Smooth muscle cell (in vitro differentiated cells): ENCODE measurements around the gene EBF3. TPM values are rescaled to one million over a fixed set of nuclear protein-coding genes. Genes with fewer than 3 reads are reported as not detected.

Source experiments
- DNase-seq: peaks from one replicate; lab custom pipeline; 2025; ENCODE audit not compliant: unreplicated experiment; lab: John Stamatoyannopoulos, UW
- H2AFZ ChIP-seq: fragments of 200-600 bp; sonication (generic); 2 replicates; pipeline ENCODE4 v1.6.0; 2016; ENCODE audit warnings: antibody characterized with exemption, low read depth, mild to moderate bottlenecking
- H3F3A ChIP-seq: fragments of 200-600 bp; sonication (generic); 2 replicates; pipeline ENCODE4 v1.6.0; 2017; ENCODE audit warnings: antibody characterized with exemption, low read depth
- H3K27ac ChIP-seq: fragments of 200-600 bp; sonication (generic); 2 replicates; pipeline ENCODE4 v1.5.1; 2016; ENCODE audit warnings: low read depth, mild to moderate bottlenecking
- H3K27me3 ChIP-seq: fragments of 200-600 bp; sonication (generic); 2 replicates; pipeline ENCODE4 v1.6.1; 2016; ENCODE audit warnings: low read depth, mild to moderate bottlenecking
- H3K36me3 ChIP-seq: fragments of 200-600 bp; sonication (generic); 2 replicates; pipeline ENCODE4 v1.5.1; 2016; ENCODE audit warnings: low read depth
- H3K4me1 ChIP-seq: fragments of 200-600 bp; sonication (generic); 2 replicates; pipeline ENCODE4 v1.5.1; 2016; ENCODE audit warnings: low read depth
- H3K4me2 ChIP-seq: fragments of 200-600 bp; sonication (generic); 2 replicates; pipeline ENCODE4 v1.6.0; 2016; ENCODE audit warnings: mild to moderate bottlenecking
- H3K4me3 ChIP-seq: fragments of 200-600 bp; sonication (generic); 2 replicates; pipeline ENCODE4 v1.5.1; 2016; ENCODE audit warnings: mild to moderate bottlenecking
- H3K79me2 ChIP-seq: fragments of 200-600 bp; sonication (generic); 2 replicates; pipeline ENCODE4 v1.6.0; 2016; ENCODE audit warnings: low read depth, mild to moderate bottlenecking
- H3K9ac ChIP-seq: fragments of 200-600 bp; sonication (generic); 2 replicates; pipeline ENCODE4 v1.6.0; 2016; ENCODE audit warnings: low read depth
- H3K9me3 ChIP-seq: fragments of 200-600 bp; sonication (generic); replicated peaks from 2 replicates; pipeline ENCODE4 v1.5.1; 2016; ENCODE audit warnings: low read depth
- H4K20me1 ChIP-seq: fragments of 200-600 bp; sonication (generic); 2 replicates; pipeline ENCODE4 v1.6.0; 2016; ENCODE audit warnings: low read depth
- CTCF ChIP-seq: fragments of 200-600 bp; sonication (generic); IDR thresholded peaks from 2 replicates; pipeline ENCODE4 v1.5.1; 2017; ENCODE audit warnings: borderline replicate concordance, mild to moderate bottlenecking, antibody characterized with exemption; ENCODE audit not compliant: insufficient read depth, poor library complexity, severe bottlenecking
- WGBS: methylation state at CpG from one replicate; pipeline ENCODE4 v1.1.7; 2016; ENCODE audit warnings: low lambda C conversion rate; 5-methylcytosine and 5-hydroxymethylcytosine counted together
- polyA plus RNA-seq: library from polyadenylated mRNA; unstranded; fragments of >200 nt; fragmentation: Nextera tagmentation; extraction: Ambion mirVana; gene quantifications from 2 replicates; pipeline ENCODE4 v1.2.1, GENCODE V29; 2016
- total RNA-seq: library from RNA; depleted of rRNA; stranded (reverse); fragments of >200 nt; gene quantifications from 2 replicates; pipeline ENCODE4 v1.2.3, GENCODE V29; 2014

The EBF3 gene
- total and polyA plus RNA-seq, 2 experiments from 2014 or later, result not detected

GRCh38 chr10:129887381-129887905 is 76.6 kb downstream of the EBF3 start:
- Histone ChIP-seq H3K27ac (no peak overlapping the region), H2AFZ (no peak overlapping the region), H3K27me3 (peaks cover 3% of the 10 kb centered on the region), H3F3A (no peaks in the 10 kb centered on the region), H3K4me2 (no peak overlapping the region), H3K79me2 (no peaks in the 10 kb centered on the region), H3K4me1 (peaks cover 6% of the 10 kb centered on the region), H3K9me3 (no peaks in the 10 kb centered on the region), H3K9ac (no peak overlapping the region), H4K20me1 (no peaks in the 10 kb centered on the region), H3K4me3 (no peak overlapping the region), H3K36me3 (no peaks in the 10 kb centered on the region)
- no peak for TF ChIP-seq CTCF
- no peak for DNase-seq
- 95% methylated on average over 13 of the region's 13 CpGs for WGBS

- no peaks in the 10 kb centered on the region for H3K36me3 ChIP-seq
- H3K27ac ChIP-seq, result no peak overlapping the region
- no peaks in the 10 kb centered on the region for H4K20me1 ChIP-seq
- no peaks in the 10 kb centered on the region for H3K79me2 ChIP-seq
- H3K4me1 ChIP-seq, result peaks cover 6% of the 10 kb centered on the region
- DNase-seq, result no peak
- H3K4me2 ChIP-seq, result no peak overlapping the region
- no peak for TF ChIP-seq CTCF
- no peak overlapping the region for H3K9ac ChIP-seq
- no peaks in the 10 kb centered on the region for H3F3A ChIP-seq
- peaks cover 3% of the 10 kb centered on the region for H3K27me3 ChIP-seq
- H2AFZ ChIP-seq, result no peak overlapping the region
- WGBS, result 63% methylated on average over 9 of the region's 9 CpGs
- no peak overlapping the region for H3K4me3 ChIP-seq
- no peaks in the 10 kb centered on the region for H3K9me3 ChIP-seq
Measured at GRCh38 chr10:129886263-129886662, 77.8 kb downstream of the EBF3 start.

GRCh38 chr10:129885526-129885925 is 78.5 kb downstream of the EBF3 start:
- no peaks in the 10 kb centered on the region for H3K9me3 ChIP-seq
- H3K4me3 ChIP-seq, result no peak overlapping the region
- no peak overlapping the region for H3K27ac ChIP-seq
- H3K4me2 ChIP-seq, result no peak overlapping the region
- TF ChIP-seq CTCF, result no peak
- no peaks in the 10 kb centered on the region for H3K36me3 ChIP-seq
- H3K79me2 ChIP-seq, result no peaks in the 10 kb centered on the region
- H4K20me1 ChIP-seq, result no peaks in the 10 kb centered on the region
- no peaks in the 10 kb centered on the region for H3F3A ChIP-seq
- H2AFZ ChIP-seq, result no peak overlapping the region
- 93% methylated on average over 8 of the region's 8 CpGs for WGBS
- H3K27me3 ChIP-seq, result peaks cover 5% of the 10 kb centered on the region
- H3K4me1 ChIP-seq, result peaks cover 6% of the 10 kb centered on the region
- H3K9ac ChIP-seq, result no peak overlapping the region
- no peak for DNase-seq

GRCh38 chr10:129884398-129885078 is 79.5 kb downstream of the EBF3 start:
- Histone ChIP-seq H3K36me3 (no peaks in the 10 kb centered on the region), H3F3A (no peaks in the 10 kb centered on the region), H3K4me3 (no peak overlapping the region), H3K9ac (no peak overlapping the region), H3K79me2 (no peaks in the 10 kb centered on the region), H3K27ac (no peak overlapping the region), H3K4me2 (no peak overlapping the region), H2AFZ (no peak overlapping the region), H3K27me3 (peaks cover 5% of the 10 kb centered on the region), H4K20me1 (no peaks in the 10 kb centered on the region), H3K4me1 (peaks cover 6% of the 10 kb centered on the region), H3K9me3 (no peaks in the 10 kb centered on the region)
- 90% methylated on average over 18 of the region's 18 CpGs for WGBS
- no peak for DNase-seq
- no peak for TF ChIP-seq CTCF
